ENCODE results near the gene C22orf42.
"Not testable (repeated sequence)": the region's sequence is repeated elsewhere in the genome, so short reads cannot be mapped to it uniquely, and the experiment has no call there.

- TF ChIP-seq, protein P1, sequence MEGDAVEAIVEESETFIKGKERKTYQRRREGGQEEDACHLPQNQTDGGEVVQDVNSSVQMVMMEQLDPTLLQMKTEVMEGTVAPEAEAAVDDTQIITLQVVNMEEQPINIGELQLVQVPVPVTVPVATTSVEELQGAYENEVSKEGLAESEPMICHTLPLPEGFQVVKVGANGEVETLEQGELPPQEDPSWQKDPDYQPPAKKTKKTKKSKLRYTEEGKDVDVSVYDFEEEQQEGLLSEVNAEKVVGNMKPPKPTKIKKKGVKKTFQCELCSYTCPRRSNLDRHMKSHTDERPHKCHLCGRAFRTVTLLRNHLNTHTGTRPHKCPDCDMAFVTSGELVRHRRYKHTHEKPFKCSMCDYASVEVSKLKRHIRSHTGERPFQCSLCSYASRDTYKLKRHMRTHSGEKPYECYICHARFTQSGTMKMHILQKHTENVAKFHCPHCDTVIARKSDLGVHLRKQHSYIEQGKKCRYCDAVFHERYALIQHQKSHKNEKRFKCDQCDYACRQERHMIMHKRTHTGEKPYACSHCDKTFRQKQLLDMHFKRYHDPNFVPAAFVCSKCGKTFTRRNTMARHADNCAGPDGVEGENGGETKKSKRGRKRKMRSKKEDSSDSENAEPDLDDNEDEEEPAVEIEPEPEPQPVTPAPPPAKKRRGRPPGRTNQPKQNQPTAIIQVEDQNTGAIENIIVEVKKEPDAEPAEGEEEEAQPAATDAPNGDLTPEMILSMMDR (conservative IDR thresholded peaks at IDR 0.05; ENCODE audit: low read depth, low read length) = not testable (repeated sequence)
- not testable (repeated sequence) for TF ChIP-seq EZH2 (IDR thresholded peaks at IDR 0.05; ENCODE audit: borderline replicate concordance, low read depth, low read length, poor library complexity, severe bottlenecking)
Measured at GRCh38 chr22:32154727-32155126, 4.4 kb downstream of the C22orf42 start.
